ENCODE results near the gene ITGA2B.
"Not testable (repeated sequence)": the region's sequence is repeated elsewhere in the genome, so short reads cannot be mapped to it uniquely, and the experiment has no call there.

The ITGA2B gene

DNA sequence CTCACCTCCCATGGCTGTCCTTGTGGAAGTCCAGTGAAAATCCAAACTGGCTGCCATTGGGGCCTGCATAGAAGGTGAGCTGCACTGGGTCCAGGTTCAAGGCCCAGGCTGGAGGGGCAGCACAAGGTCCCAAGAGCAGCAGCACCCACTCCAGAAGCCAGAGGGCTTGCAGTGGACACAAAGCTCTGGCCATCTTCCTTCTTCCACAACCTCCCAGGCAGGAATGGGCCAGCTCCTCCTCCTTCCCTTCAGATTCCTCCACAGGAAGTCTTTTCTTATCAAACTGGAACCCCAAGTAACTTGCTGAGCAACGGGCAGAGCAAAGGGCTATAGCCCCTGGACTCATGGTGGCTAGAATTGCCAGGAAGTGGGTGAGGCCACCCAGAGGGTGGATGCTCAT lies at the start of gene ITGA2B:
TSS of gene ITGA2B (minus strand) at position 369 of the 400 bp plus-strand sequence. CDS start at position 193, 176 bp downstream.
- no peak for DNase-seq

DNA sequence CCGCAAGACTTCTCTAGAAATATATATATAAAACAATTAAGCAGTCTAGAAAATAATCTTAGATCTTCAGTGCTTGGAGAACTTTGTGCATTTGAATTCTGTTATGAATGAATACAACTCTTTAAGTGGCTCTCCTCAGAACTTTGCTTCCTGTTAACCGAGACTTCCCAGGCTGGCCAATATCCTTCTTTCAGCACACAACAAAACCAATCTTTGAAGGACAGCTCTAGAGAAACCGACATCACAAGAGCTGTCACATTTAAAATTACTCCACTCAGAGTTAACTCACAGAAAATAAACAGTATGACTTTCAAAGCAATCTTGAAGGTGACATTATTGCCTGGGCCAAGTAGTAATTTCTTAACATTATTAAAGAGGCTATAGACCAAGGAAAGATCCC lies 49.7 kb upstream of the ITGA2B start:
- DNase-seq: no peak

DNA sequence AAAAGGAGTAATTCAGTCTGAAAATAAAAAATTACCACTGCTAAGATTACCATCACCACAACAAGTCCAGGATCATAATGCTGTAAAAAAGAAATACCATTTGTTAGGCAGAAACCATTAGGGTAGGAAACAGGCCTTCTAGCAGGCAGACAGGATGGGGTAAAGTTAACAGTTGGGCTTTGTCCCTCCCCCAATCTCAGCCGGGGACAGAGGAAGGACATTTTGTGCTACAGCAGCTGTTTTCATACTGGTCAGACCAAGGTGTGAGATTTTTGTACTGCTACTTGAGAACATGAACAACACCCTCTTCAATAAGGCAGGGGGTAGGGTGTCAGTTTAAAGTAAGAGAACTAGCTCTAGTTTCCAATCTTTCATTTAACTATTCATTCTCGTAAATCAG lies 49.2 kb upstream of the ITGA2B start:
- no peak for DNase-seq

DNA sequence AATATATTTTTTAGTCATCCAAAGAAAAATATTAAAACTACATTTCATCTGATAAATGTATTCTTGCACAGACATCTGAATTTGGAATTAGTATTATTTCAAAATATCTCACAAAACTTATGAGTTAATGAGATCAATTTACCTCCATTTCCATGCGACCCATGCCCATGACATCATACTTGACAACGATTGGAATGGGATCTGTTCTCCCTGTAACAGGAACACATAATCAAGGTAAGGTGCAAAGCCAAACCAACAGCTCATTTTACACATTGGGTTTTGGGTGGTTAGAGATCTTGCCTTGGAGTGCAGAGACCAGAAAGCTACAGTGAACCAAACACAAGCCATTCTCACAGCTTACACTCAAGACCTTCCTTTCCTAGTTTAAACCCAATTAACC lies 46.9 kb upstream of the ITGA2B start:
- DNase-seq: no peak

DNA sequence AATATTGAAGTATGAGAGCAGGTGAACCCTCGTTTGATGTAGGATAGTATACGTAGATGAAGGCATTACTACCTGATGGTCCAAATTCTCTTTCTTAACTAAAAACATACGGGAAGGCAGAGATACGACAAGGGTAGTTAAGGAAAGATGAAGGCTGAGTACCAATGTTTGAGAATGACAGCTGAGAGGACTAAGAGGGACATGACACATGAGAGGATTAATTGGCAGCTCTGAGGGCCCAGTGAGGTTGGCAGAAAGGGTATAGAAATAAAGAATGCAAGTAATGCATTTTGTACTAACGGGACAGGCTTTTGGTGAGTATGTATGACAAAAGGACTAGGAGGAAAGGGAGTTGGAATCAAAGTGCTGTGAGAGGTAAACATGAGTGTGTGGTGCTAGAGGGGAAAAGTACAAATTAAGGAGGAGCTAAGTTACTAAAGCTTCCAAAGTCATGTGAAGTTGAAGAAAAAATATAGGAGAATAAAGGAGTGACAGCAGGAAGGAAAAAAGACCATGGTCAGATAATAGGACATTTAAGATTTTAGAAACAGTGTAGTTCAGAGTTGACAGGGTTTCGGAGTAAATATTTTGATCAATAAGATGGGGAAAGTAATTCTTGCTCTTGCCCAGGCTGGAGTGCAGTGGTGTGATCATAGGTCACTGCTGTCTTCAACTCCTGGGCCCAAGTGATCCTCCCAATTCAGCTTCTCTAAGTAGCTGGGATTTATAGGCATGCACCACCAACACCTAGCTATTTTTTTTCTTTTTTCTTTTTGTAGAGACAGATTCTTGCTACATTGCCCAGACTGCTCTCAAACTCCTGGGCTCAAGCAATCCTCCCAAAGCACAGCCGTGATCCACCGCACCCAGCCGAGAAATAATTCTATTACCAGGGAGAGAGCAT lies 43.1 kb upstream of the ITGA2B start:
- no peak for DNase-seq

DNA sequence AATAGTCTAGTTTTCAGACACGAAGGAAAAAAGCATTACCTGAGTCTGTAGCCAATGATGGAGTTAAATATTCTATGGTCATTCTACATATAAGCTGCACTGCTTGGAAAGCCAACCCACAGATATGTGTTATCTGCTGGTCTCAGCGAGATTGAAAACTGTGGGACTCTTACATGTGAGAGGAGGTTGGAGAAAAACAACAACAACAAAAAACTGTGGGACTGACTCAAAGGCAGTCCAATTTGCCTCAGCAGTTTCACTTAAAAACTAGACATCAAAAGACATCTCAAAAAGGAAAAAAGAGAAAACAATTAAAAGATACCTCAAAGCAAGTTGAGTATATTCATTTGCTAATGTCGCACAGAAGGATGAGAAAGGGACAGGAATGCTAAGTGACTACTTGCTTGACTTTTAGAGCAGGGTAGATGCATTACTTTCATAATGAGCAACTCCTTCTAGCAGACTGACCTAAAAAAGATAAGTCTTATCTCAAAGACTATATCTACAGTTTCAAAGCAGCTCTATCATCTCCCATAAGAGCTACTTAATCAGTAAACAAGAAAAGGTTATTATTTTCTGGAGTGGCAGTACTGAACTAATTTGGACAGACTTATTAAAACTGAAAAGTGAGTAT lies 35.5 kb upstream of the ITGA2B start:
- DNase-seq: no peak

DNA sequence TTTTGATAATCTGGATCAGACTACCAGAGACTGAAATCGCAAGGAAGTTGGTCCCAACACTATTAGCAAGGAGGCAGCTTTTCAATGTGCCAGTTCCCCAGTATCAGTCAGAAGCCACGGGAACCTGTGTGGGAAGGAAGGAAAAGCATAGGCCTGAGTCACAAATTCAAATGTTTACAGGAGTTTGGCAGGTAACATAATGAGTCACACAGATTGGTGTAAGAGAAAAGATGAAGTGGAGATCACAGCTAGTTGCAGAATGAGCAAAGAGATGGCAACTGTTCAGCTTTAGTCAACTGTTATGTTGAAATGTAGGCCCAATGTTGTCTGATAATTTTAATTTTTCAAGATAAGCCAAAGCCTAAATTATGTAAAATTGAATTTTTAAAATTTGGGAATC lies 28.1 kb upstream of the ITGA2B start:
- no peak for DNase-seq

DNA sequence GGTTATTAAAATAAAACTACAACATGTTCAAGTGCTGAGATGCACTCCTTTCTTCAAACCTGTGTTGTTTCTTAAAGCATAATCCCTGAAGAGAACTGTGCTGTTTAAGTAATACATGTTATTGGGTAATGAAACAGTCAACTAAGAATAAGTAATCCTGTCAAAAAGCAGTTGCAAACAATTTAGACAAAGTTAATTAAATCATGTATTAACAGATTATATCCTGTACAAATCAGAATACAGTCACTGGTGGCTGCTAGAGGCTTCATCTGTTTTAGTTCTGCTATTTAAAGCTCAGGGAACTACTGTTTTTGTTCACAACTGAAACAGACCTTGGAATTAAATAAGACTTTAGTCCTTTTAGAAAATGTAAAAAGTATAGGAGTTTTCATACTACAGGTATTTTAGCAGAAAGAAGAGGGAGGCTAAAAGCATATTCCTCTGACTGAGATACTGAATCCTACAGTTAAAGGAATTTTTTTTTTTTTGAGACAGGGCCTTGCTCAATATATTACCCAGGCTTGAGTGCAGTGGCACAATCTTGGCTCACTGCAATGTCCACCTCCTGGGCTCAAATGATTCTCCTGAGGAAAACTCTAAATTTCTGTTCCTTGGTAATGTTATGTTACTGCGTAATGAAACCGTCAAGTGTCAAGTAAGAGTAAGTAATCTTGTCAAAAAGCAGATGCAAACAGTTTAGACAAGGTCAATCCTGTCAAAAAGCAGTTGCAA lies 27.3 kb upstream of the ITGA2B start:
- no peak for DNase-seq

DNA sequence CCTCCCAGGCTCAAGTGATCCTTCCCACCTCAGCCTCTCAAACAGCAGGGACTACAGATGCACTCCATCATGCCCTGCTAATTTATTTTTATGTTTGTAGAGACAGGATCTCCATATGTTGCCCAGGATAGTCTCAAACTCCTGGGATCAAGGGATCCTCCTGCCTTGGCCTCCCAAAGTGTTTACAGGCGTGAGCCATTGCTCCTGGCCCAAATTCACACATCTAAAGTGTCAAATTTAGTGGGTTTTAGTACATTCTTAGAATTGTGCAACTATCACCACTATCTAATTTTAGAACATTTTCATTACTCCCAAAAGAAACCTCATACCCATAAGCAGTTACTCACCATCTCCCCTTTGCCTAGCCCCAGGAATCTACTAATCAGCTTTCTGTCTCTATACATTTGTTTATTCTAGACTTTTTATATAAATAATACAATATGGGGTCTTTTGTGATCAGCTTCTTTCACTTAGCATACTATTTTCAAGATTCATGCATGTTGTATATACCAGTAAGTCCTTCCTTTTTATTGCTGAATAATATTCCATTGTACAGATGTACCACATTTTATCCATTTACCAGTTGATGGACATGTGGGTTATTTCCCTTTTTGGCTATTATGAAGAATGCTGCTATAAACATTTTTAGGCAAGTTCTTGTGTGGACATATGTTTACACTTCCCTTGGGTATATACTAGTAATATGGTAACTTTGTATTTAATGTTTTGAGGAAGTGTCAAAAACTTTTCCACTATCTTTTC lies 25.1 kb upstream of the ITGA2B start:
- DNase-seq: no peak

DNA sequence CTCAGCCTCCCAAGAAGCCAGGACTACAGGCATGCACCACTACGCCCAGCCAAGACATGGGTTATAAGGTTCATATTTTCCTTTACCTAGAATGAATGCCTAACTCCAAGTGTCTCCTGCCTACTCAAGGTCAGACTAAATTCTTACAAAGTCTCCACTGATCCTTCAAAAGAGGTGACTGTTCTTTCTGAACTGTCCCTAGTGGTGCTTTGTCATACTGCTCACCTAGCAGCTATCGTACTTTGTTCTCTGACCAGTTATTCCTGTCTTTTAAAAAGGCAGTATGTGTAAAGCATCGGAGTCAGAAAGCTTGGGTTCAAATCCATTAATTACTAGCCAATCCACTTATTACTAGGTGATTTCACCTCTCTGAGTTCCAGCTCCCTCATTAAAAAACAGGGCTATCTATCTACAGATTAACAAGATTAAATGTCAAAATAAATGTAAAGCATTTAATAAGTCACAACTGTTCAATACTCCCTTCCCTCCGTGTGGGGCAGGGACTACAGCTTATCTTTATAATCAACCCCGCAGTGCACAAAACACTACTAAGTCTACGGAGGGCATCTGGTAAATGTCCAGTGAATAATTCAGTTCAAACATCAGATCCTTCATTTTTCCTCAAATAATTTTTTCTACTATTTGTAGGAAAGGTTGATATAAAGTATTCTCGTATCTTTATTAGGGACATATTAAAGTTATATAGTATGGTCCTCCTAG lies 20.0 kb upstream of the ITGA2B start:
- no peak for DNase-seq

DNA sequence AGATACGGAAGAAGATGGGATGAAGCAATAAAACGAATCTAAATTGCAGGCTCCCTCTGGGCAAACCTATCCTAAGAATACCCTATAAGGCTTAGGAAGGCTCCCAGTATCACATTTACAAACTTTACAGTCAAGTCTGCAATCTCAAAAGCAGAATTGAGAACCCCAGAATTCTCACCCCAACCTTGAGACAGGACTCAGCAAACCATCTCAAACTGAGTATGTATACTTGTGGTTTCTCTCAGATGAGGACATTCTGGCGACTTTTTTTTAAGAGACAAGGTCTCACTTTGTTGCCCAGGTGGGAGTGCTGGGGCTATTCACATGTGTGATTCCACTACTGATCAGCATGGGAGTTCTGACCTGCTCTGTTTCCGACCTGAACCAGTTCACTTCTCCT lies 19.3 kb upstream of the ITGA2B start:
- DNase-seq: no peak

DNA sequence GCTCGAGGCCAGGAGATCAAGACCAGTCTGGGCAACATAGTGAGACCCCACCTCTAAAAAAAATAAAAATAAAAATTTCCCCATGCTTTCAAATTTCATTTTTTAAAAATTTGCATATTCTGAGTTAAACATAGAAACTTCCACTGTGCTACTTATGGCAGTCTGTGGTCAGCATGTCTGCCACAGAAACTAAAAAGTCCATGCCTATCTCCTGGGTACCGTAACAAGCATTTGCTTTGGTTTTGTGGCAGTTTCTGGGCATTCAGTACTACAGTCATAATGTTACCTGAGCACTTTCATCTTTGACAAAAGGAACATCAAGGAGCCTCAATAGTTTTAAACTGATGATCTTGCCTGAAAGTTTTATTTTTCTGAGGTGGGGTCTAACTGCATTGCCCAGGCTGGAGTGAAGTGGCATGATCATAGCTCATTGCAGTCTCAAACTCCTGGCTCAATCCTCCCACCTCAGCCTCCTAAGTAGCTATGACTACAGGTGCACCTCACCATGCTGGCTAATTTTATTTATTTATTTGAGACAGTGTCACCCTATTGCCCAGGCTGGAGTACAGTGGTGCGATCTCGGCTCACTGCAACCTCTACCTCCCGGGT lies 13.2 kb upstream of the ITGA2B start:
- DNase-seq: no peak

DNA sequence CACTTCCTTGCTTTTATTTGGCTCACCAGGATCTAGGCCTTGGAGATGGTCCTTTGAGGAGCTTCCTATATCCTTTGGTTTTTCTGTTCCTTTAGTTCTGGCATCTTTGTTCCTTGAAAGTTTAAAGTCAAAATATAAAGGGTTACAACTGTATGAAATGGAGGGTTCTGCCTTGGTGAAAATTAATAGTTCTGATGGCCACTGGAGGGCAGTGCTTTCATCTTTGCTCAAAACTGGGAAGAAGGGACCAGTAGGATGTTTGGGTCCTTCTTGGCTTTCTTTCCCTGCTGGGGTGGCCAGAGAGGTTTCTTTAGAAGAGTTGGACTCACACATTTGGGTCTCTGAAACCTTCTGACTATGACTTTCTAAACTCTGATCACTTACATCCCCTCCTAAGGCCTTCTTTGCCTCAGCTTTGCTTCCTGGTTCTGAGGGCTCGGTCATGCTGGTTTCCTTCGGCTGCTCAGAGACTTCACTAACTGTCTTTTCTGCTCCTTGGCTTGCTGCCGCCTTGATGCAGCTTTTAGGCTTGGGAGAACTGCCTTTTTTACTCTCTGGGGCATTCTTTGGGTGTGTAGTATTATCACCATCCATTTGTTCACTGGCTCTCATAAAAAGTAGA lies 10.9 kb upstream of the ITGA2B start:
- DNase-seq: peak in 1 of 2 donors; percentile 18

DNA sequence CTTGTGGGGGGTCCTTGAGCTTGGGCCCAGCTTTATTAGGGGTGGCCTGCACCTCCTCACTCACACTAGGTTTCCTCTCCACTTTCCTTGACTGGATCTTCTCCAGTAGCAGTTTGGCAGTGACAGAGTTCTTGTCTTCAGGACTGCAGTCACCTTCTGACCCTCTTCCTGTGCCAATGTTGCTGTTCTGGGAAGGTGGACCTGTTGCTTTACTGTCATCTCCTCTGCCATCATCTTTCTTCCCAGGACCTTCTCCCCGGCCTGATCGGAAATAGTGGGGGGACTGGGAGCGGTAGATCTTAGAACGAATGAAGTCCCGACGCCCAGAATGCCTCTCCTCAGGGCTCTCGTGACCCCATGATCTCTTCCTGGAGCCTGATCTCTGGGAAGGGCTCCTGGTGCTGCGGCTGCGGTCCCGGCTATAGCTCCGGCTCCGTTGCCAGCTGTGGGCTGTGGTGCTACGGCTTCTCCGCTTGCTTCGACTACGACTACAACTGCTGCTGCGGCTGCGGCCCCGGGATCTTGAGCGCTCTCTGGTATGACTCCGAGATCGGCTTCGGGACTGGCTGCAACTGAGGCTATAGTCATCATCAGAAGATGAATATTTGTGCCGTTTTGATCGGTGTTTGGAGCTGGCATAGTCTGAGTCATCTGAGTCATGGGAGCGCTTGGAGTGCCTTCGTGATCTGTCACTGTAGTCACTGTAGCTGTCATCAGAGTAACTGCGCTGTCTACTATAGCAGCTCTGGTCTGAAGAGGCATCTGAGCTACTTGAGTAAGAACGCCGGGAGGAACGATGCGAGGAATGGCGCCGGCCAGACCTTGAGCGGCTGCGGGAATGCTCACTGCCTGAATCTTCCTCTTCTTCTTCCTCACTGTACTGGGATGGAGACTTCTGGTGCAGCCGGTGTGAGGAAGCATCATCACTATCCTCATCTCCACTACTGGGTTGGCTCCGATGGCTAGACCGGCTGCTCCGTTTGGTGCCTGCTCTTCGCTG lies 9.5 kb upstream of the ITGA2B start:
- no peak for DNase-seq

DNA sequence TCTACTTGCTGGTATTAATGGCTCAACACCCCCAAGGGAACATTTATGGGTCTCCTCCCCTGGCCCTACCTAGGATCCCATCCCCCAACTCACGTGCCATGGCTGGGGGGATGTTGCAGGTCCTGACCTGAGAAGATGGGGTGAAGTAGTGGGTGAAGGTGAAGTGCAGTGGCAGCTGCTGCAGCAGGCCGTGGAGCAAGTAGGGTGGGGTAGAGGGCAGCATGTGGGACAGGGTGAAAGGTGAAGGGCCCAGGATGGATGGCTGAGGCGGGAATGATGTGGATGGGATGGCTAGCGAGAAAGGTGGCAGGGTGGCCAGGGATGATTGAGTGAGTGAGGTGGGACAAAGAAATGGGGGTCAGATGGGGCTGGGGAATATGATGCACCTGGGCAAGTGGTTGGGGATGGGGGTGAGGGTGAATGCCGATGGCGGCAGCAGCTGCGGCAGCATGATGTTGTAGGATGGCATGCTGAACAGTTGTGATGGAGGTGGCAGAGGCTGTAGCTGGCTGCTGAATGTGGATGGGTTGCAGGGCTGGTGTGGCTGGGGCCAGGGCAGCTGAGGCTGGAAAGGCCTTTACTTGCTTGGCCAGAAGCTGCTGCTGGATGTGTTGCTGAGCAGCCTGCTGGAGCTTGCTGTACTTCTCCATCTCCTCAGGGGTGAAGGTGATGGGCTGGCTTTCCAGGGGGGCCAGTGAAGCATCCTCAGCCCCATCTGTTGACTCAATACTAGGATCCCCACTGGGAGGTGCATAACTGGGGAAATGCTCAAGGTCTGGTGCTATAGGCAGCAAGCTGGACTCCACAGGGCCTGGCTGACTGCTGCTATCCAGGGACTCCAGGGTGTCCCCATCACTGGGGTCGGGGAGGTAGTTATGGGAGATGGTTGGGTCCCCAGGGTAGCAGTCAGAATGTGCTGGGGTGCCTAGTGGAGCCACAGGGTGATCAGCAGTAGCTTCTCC lies 8.3 kb upstream of the ITGA2B start:
- DNase-seq: no peak

DNA sequence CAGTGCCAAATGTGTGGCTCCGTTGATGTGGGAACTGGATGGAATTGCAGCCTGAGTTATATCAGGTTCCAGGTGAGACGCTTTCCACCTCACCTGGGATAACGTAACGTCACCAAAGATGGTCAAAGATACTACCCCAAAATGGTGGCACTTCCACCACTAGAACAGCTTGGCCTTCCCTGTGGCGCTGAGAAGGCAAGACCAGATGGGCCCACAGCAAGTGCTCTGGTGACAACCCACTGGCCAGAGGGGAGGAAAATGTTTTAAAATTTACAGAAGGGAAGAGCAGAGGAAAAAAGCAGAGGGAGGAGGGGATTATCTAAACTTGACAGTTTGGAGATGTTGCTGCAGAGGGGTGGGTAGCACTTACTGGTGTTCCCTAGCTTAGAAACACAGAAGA lies 7.5 kb upstream of the ITGA2B start:
- DNase-seq: no peak

DNA sequence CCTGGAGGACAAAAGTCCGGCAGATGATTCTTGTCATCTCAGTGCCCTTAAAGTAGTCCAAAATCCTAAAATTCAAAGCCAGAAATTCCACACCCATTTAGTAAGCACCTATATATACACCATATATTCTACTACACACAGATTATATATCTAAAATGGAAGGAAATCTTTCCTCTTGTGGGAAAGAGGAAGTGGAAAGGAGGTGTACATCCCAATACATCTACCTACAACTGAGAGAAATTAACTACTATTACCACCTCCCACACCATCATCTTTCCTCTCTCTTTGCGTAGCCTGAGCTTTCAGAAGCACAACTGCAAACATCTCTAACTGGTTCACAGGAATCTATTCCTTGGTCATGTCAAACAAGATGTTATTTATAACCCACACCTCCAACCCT lies 5.4 kb upstream of the ITGA2B start:
- DNase-seq: no peak

DNA sequence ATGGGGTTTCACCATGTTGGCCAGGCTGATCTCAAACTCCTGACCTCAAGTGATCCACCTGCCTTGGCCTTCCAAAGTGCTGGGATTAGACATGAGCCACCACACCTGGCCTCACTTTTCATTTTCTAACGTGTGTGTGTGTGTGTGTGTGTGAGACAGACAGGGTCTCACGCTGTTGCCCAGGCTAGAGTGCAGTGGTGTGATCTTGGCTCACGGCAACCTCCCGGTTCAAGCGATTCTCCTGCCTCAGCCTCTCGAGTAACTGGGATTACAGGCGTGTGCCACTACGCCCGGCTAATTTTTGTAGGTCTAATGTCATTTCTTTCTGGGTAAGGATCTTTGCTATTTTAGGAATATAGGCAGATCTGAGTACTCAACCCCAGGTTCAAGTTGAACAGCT lies 4.7 kb upstream of the ITGA2B start:
- DNase-seq: not testable (repeated sequence)
